AG08396 (cell line): ENCODE data around the gene ARHGAP28.
A peak's percentile ranks its signal among the peaks of the same experiment; 100 is the strongest.
"Not testable (repeated sequence)": the region's sequence is repeated elsewhere in the genome, so short reads cannot be mapped to it uniquely, and the experiment has no call there.

ENCODE experiments used
- DNase-seq: peaks from one replicate; pipeline ENCODE4 v3.0.0; 2012; ENCODE audit warnings: low spot score, mixed read lengths

The ARHGAP28 gene

GRCh38 chr18:6819332-6819731, 89.8 kb downstream of the ARHGAP28 start:
- no peak for DNase-seq

GRCh38 chr18:6820314-6820713, 90.8 kb downstream of the ARHGAP28 start:
- DNase-seq = no peak

- DNase-seq = no peak
Measured at GRCh38 chr18:6821356-6821755, 91.8 kb downstream of the ARHGAP28 start.

GRCh38 chr18:6827161-6827560, 97.6 kb downstream of the ARHGAP28 start:
- not testable (repeated sequence) for DNase-seq

GRCh38 chr18:6827566-6827965, 98.0 kb downstream of the ARHGAP28 start:
- not testable (repeated sequence) for DNase-seq

- DNase-seq = no peak
Measured at GRCh38 chr18:6830916-6831315, 101.4 kb downstream of the ARHGAP28 start.

- DNase-seq = peak; percentile 20
Measured at GRCh38 chr18:6835345-6835744, 105.8 kb downstream of the ARHGAP28 start.

- no peak for DNase-seq
Measured at GRCh38 chr18:6836331-6836730, 106.8 kb downstream of the ARHGAP28 start.

GRCh38 chr18:6837904-6838303, 108.4 kb downstream of the ARHGAP28 start:
- no peak for DNase-seq

GRCh38 chr18:6842081-6842480, 112.6 kb downstream of the ARHGAP28 start:
- DNase-seq = no peak

- no peak for DNase-seq
Measured at GRCh38 chr18:6843308-6843707, 113.8 kb downstream of the ARHGAP28 start.

GRCh38 chr18:6845521-6845920, 116.0 kb downstream of the ARHGAP28 start:
- not testable (repeated sequence) for DNase-seq

- no peak for DNase-seq
Measured at GRCh38 chr18:6850396-6850795, 120.9 kb downstream of the ARHGAP28 start.

- DNase-seq = no peak
Measured at GRCh38 chr18:6851480-6851879, 122.0 kb downstream of the ARHGAP28 start.

- DNase-seq = no peak
Measured at GRCh38 chr18:6854811-6855210, 125.3 kb downstream of the ARHGAP28 start.

- DNase-seq = no peak
Measured at GRCh38 chr18:6855767-6856166, 126.3 kb downstream of the ARHGAP28 start.

GRCh38 chr18:6857300-6857699, 127.8 kb downstream of the ARHGAP28 start:
- no peak for DNase-seq

GRCh38 chr18:6859676-6860422, 130.3 kb downstream of the ARHGAP28 start:
- DNase-seq = no peak

- DNase-seq = no peak
Measured at GRCh38 chr18:6860804-6861448, 131.4 kb downstream of the ARHGAP28 start.

GRCh38 chr18:6865251-6865650, 135.7 kb downstream of the ARHGAP28 start:
- no peak for DNase-seq

- DNase-seq = no peak
Measured at GRCh38 chr18:6866552-6867085, 137.1 kb downstream of the ARHGAP28 start.

- no peak for DNase-seq
Measured at GRCh38 chr18:6868033-6868432, 138.5 kb downstream of the ARHGAP28 start.

- no peak for DNase-seq
Measured at GRCh38 chr18:6871566-6871965, 142.1 kb downstream of the ARHGAP28 start.
